HCT116 (cell line): Measurements from ENCODE around the gene SEMA5A. TPM values are rescaled to one million over a fixed set of nuclear protein-coding genes. Genes with fewer than 3 reads are reported as not detected.

ENCODE experiments used
- ATAC-seq: fragments of 200-7000 bp; cut with Tn5 transposase; 2 replicates; pipeline ENCODE4 v1.9.1; 2020; ENCODE audit warnings: mild to moderate bottlenecking, moderate library complexity
- BruUV-seq: library from RNA; stranded (reverse); fragments of 400-500 nt; replicated peaks from 2 replicates; lab custom pipeline; 2021; lab: Mats Ljungman, UMichigan
- CTCF ChIA-PET: fragments of 300-600 bp; sonication (Branson Sonifier 250); formaldehyde crosslinking; loops from one replicate; lab custom pipeline; 2021; ENCODE audit warnings: antibody characterized with exemption; lab: Charles Lee
- POLR2A ChIA-PET: fragments of 300-600, 350-600 bp; sonication (Branson Sonifier 250); formaldehyde crosslinking; loops from one replicate; lab custom pipeline; 2021; ENCODE audit warnings: antibody characterized with exemption; lab: Charles Lee
- RAD21 ChIA-PET, 2 experiments: fragments of 300-600 bp; sonication (Branson Sonifier 250); formaldehyde crosslinking; loops; one replicate each; lab custom pipeline; 2023; ENCODE audit warnings: low total read pairs in 2 of 2; ENCODE audit not compliant: uncharacterized antibody in 2 of 2, unreplicated experiment in 2 of 2, low non-redundant PET in 1 of 2; lab: Charles Lee
- DNase-seq: peaks from one replicate; pipeline ENCODE4 v3.0.0-alpha.2; 2010; ENCODE audit warnings: low read depth, low spot score
- H2AFZ ChIP-seq: fragments of 200-600 bp; shearing (Covaris generic), sonication (generic); 2 replicates; pipeline ENCODE4 v1.6.1; 2017; ENCODE audit warnings: low read depth, mixed run types, mixed read lengths, antibody characterized with exemption, low read length; ENCODE audit not compliant: poor library complexity, severe bottlenecking
- H3K27ac ChIP-seq: 2 replicates; pipeline ENCODE4 v1.5.1; 2012; ENCODE audit warnings: low read depth, low read length
- H3K27me3 ChIP-seq: fragments of 200-600 bp; sonication (generic); 2 replicates; pipeline ENCODE4 v1.6.1; 2016; ENCODE audit warnings: mixed run types, low read length, mixed read lengths; ENCODE audit not compliant: insufficient read depth
- H3K36me3 ChIP-seq, 2 experiments: fragments of 200-500 bp in 1 of 2; fragments of 200-600 bp in 1 of 2; sonication (Bioruptor generic) in 1 of 2; sonication (generic) in 1 of 2; 2 replicates each; pipeline versions ENCODE4 v1.5.1 to v1.6.1; 2014 to 2016; ENCODE audit warnings: low read length in 2 of 2, inconsistent platforms in 1 of 2, mixed read lengths in 1 of 2, mixed run types in 1 of 2; ENCODE audit not compliant: insufficient read depth in 2 of 2, control insufficient read depth in 1 of 2
- H3K4me1 ChIP-seq, 2 experiments: fragments of 200-600 bp in 1 of 2; sonication (generic) in 1 of 2; 2 replicates each; pipeline versions ENCODE4 v1.5.1 to v1.6.1; 2012 to 2017; ENCODE audit warnings: low read length in 2 of 2, inconsistent platforms in 1 of 2, mild to moderate bottlenecking in 1 of 2, mixed read lengths in 1 of 2, mixed run types in 1 of 2, moderate library complexity in 1 of 2; ENCODE audit not compliant: insufficient read depth in 2 of 2, control insufficient read depth in 1 of 2
- H3K4me2 ChIP-seq: fragments of 200-600 bp; sonication (generic); 2 replicates; pipeline ENCODE4 v1.6.1; 2017; ENCODE audit warnings: mixed run types, low read length, mixed read lengths
- H3K4me3 ChIP-seq, 2 experiments: fragments of 200-600 bp in 1 of 2; sonication (generic) in 1 of 2; replicated peaks in 1 of 2; 2 replicates each; pipeline ENCODE4 v1.5.1; 2011 to 2016; ENCODE audit warnings: low read length in 2 of 2, control low read depth in 1 of 2, low read depth in 1 of 2, mild to moderate bottlenecking in 1 of 2, mixed read lengths in 1 of 2, mixed run types in 1 of 2
- H3K79me2 ChIP-seq: fragments of 200-600 bp; sonication (generic); 2 replicates; pipeline ENCODE4 v1.6.1; 2017; ENCODE audit warnings: mild to moderate bottlenecking, mixed run types, low read length, moderate library complexity, mixed read lengths; ENCODE audit not compliant: insufficient read depth
- H3K9ac ChIP-seq: fragments of 200-600 bp; sonication (generic); 2 replicates; pipeline ENCODE4 v1.6.1; 2016; ENCODE audit warnings: low read length, mixed read lengths
- H3K9me2 ChIP-seq: fragments of 200-600 bp; sonication (generic), shearing (Covaris generic); 2 replicates; pipeline ENCODE4 v1.6.1; 2017; ENCODE audit warnings: mixed run types, mild to moderate bottlenecking, moderate library complexity; ENCODE audit not compliant: insufficient read depth
- H3K9me3 ChIP-seq, 2 experiments: fragments of 200-500 bp in 1 of 2; fragments of 200-600 bp in 1 of 2; sonication (Bioruptor generic) in 1 of 2; sonication (generic) in 1 of 2; 2 replicates each; pipeline ENCODE4 v1.6.1; 2014 to 2017; ENCODE audit warnings: low read length in 2 of 2, mixed read lengths in 2 of 2, inconsistent platforms in 1 of 2, low read depth in 1 of 2, mild to moderate bottlenecking in 1 of 2, mixed run types in 1 of 2, moderate library complexity in 1 of 2; ENCODE audit not compliant: control insufficient read depth in 1 of 2, insufficient read depth in 1 of 2
- H4K20me1 ChIP-seq: fragments of 200-600 bp; sonication (generic), shearing (Covaris generic); 2 replicates; pipeline ENCODE4 v1.6.1; 2017; ENCODE audit warnings: mixed run types, mild to moderate bottlenecking, moderate library complexity; ENCODE audit not compliant: insufficient read depth
- CEBPB ChIP-seq: IDR thresholded peaks from 2 replicates; pipeline ENCODE4 v1.6.1; 2012; ENCODE audit warnings: low read depth
- CTCF ChIP-seq, 3 experiments: fragments of 200-600 bp in 1 of 3; sonication (generic) in 1 of 3; IDR thresholded peaks in 2 of 3; conservative IDR thresholded peaks in 1 of 3; 2 replicates each; pipeline ENCODE4 v1.5.1; 2012 to 2017; ENCODE audit warnings: low read depth in 2 of 3, low read length in 2 of 3, antibody characterized with exemption in 1 of 3, borderline replicate concordance in 1 of 3, control low read depth in 1 of 3, mild to moderate bottlenecking in 1 of 3, mixed read lengths in 1 of 3, mixed run types in 1 of 3, moderate library complexity in 1 of 3; ENCODE audit not compliant: insufficient read depth in 1 of 3
- ELF1 ChIP-seq: IDR thresholded peaks from 2 replicates; pipeline ENCODE4 v1.6.1; 2012; ENCODE audit warnings: low read depth, borderline replicate concordance
- EZH2 ChIP-seq: fragments of 200-600 bp; sonication (generic); IDR thresholded peaks from 2 replicates; pipeline ENCODE4 v1.6.1; 2017; ENCODE audit warnings: antibody characterized with exemption, mixed run types
- JUND ChIP-seq: IDR thresholded peaks from 2 replicates; pipeline ENCODE4 v1.6.1; 2012
- POLR2A ChIP-seq: IDR thresholded peaks from 2 replicates; pipeline ENCODE4 v1.7.0; 2011; ENCODE audit warnings: borderline replicate concordance; ENCODE audit not compliant: insufficient read depth, insufficient read length; ENCODE audit errors: extremely low read depth
- RAD21 ChIP-seq: IDR thresholded peaks from 2 replicates; pipeline ENCODE4 v1.6.1; 2012; ENCODE audit warnings: low read depth, mild to moderate bottlenecking
- SIN3A ChIP-seq: IDR thresholded peaks from 2 replicates; pipeline ENCODE4 v1.6.1; 2012; ENCODE audit warnings: low read depth
- SP1 ChIP-seq: IDR thresholded peaks from 2 replicates; pipeline ENCODE4 v1.6.1; 2012; ENCODE audit warnings: low read depth
- YY1 ChIP-seq: IDR thresholded peaks from 2 replicates; pipeline ENCODE4 v1.6.1; 2011; ENCODE audit warnings: low read length, low read depth, moderate library complexity, mild to moderate bottlenecking; ENCODE audit not compliant: insufficient replicate concordance; ENCODE audit errors: extremely low read depth
- ZFX ChIP-seq: fragments of 450-650 bp; IDR thresholded peaks from 2 replicates; pipeline ENCODE4 v1.6.1; 2017
- ZNF274 ChIP-seq: fragments of 200-500 bp; sonication (Bioruptor generic); IDR thresholded peaks from 2 replicates; pipeline ENCODE4 v1.6.1; 2014; ENCODE audit warnings: mild to moderate bottlenecking, low read depth, low read length, inconsistent platforms
- intact Hi-C: fragments of 100-400 bp; cut with micrococcal nuclease; formaldehyde crosslinking; loops from 2 replicates; pipeline ENCODE4 v1.10.0; 2022
- total RNA-seq: library from RNA; stranded (reverse); gene quantifications from one replicate; pipeline ENCODE4 v1.2.1, GENCODE V29; 2021; ENCODE audit not compliant: unreplicated experiment

Gene SEMA5A
- total RNA-seq, 1 experiment from 2014 or later, result 0.02 TPM

- RAD21 ChIA-PET, result no interaction called here
- Histone ChIP-seq H4K20me1 (no peaks in the 10 kb centered on the region), H3K9me3 (peaks cover 0 to 17% of the 10 kb centered on the region in 2 experiments; a peak in 3 of 4 replicates), H3K4me1 (no peaks in the 10 kb centered on the region), H3K4me3 (no peak overlapping the region), H3K9ac (no peak overlapping the region), H3K27me3 (no peaks in the 10 kb centered on the region), H2AFZ (no peak overlapping the region), H3K79me2 (no peaks in the 10 kb centered on the region), H3K4me2 (no peak overlapping the region), H3K36me3 (no peaks in the 10 kb centered on the region), H3K27ac (no peak overlapping the region), H3K9me2 (no peaks in the 10 kb centered on the region)
- POLR2A ChIA-PET, result no interaction called here
- no peak for TF ChIP-seq CEBPB
- no peak for TF ChIP-seq SIN3A
- TF ChIP-seq SP1, result no peak
- TF ChIP-seq EZH2, result no peak
- no peak for TF ChIP-seq YY1
- no peak for TF ChIP-seq POLR2A
- TF ChIP-seq ELF1, result no peak
- TF ChIP-seq RAD21, result no peak
- TF ChIP-seq CTCF (IDR thresholded peaks at IDR 0.05 in 2 of 3, conservative IDR thresholded peaks at IDR 0.05 in 1 of 3; ENCODE audit: borderline replicate concordance in 1 of 3, insufficient read depth in 1 of 3, low read depth in 2 of 3, low read length in 2 of 3), result no peak
- no peak for TF ChIP-seq ZFX
- TF ChIP-seq ZNF274, result no peak
- TF ChIP-seq JUND, result no peak
- CTCF ChIA-PET, result no interaction called here
- DNase-seq (no peak), ATAC-seq (no peak)
- intact Hi-C loops, result no loop called here
- BruUV-seq, result no TSS peak
Observed at GRCh38 chr5:9529513-9529912, 16.4 kb downstream of the SEMA5A start.
